ENCODE measurements around the gene OR5AU1. TPM values are rescaled to one million over a fixed set of nuclear protein-coding genes. Genes with fewer than 3 reads are reported as not detected.

The OR5AU1 gene
- total RNA-seq, 1 donor from 2014 or later: not detected

GRCh38 chr14:21200752-21201461 lies 45.0 kb upstream of the OR5AU1 start:
- Histone ChIP-seq H4K20me1 (ENCODE audit: insufficient read depth, low read length) (peaks cover 63% of the 10 kb centered on the region), H3K27me3 (ENCODE audit: insufficient read depth, low read length) (no peaks in the 10 kb centered on the region), H2AFZ (ENCODE audit: low read depth, low read length) (no peak overlapping the region), H3K27ac (ENCODE audit: low read depth, low read length) (no peak overlapping the region), H3K36me3 (ENCODE audit: insufficient read depth, low read length) (peaks cover 31% of the 10 kb centered on the region), H3K9me3 (ENCODE audit: insufficient read depth, low read depth, low read length) (no peaks in the 10 kb centered on the region), H3K4me3 (ENCODE audit: insufficient read depth, low read depth, low read length) (no peak overlapping the region), H3K4me2 (ENCODE audit: low read length) (no peak overlapping the region), H3K79me2 (ENCODE audit: insufficient read depth, low read length) (no peaks in the 10 kb centered on the region), H3K4me1 (ENCODE audit: insufficient read depth, low read length) (no peaks in the 10 kb centered on the region), H3K9ac (ENCODE audit: low read length) (no peak overlapping the region)
- DNase-seq (ENCODE audit: low read depth) (no peak), FAIRE-seq (no peak)
- H3K4me3 Mint-ChIP-seq (ENCODE audit: unreplicated experiment): no peak overlapping the region
- no peaks in the 10 kb centered on the region for H3K9me3 Mint-ChIP-seq (ENCODE audit: unreplicated experiment)
- H3K4me1 Mint-ChIP-seq (ENCODE audit: low read depth, unreplicated experiment): peaks cover 12% of the 10 kb centered on the region
- peaks cover 30% of the 10 kb centered on the region for H3K36me3 Mint-ChIP-seq (ENCODE audit: low read depth, unreplicated experiment)
- TF ChIP-seq CTCF (IDR thresholded peaks at IDR 0.05; ENCODE audit: insufficient read depth, low read depth, low read length): no peak
- TF ChIP-seq EZH2 (IDR thresholded peaks at IDR 0.05; ENCODE audit: insufficient read depth, low read length): no peak
- H3K27ac Mint-ChIP-seq (ENCODE audit: unreplicated experiment): no peak overlapping the region
- no peaks in the 10 kb centered on the region for H3K27me3 Mint-ChIP-seq (ENCODE audit: low read depth, unreplicated experiment)

GRCh38 chr14:21199611-21200560 lies 44.0 kb upstream of the OR5AU1 start:
- H3K36me3 Mint-ChIP-seq (ENCODE audit: low read depth, unreplicated experiment): peaks cover 25% of the 10 kb centered on the region
- Histone ChIP-seq H2AFZ (ENCODE audit: low read depth, low read length) (no peak overlapping the region), H3K27ac (ENCODE audit: low read depth, low read length) (no peak overlapping the region), H3K4me2 (ENCODE audit: low read length) (no peak overlapping the region), H4K20me1 (ENCODE audit: insufficient read depth, low read length) (peaks cover 53% of the 10 kb centered on the region), H3K27me3 (ENCODE audit: insufficient read depth, low read length) (no peaks in the 10 kb centered on the region), H3K4me1 (ENCODE audit: insufficient read depth, low read length) (no peaks in the 10 kb centered on the region), H3K79me2 (ENCODE audit: insufficient read depth, low read length) (no peaks in the 10 kb centered on the region), H3K4me3 (ENCODE audit: insufficient read depth, low read depth, low read length) (no peak overlapping the region), H3K9me3 (ENCODE audit: insufficient read depth, low read depth, low read length) (no peaks in the 10 kb centered on the region), H3K36me3 (ENCODE audit: insufficient read depth, low read length) (peaks cover 23% of the 10 kb centered on the region), H3K9ac (ENCODE audit: low read length) (no peak overlapping the region)
- no peak for TF ChIP-seq CTCF (IDR thresholded peaks at IDR 0.05; ENCODE audit: insufficient read depth, low read depth, low read length)
- TF ChIP-seq EZH2 (IDR thresholded peaks at IDR 0.05; ENCODE audit: insufficient read depth, low read length): no peak
- H3K9me3 Mint-ChIP-seq (ENCODE audit: unreplicated experiment): no peaks in the 10 kb centered on the region
- H3K4me3 Mint-ChIP-seq (ENCODE audit: unreplicated experiment): no peak overlapping the region
- FAIRE-seq (no peak), DNase-seq (ENCODE audit: low read depth) (no peak)
- peaks cover 11% of the 10 kb centered on the region for H3K4me1 Mint-ChIP-seq (ENCODE audit: low read depth, unreplicated experiment)
- no peaks in the 10 kb centered on the region for H3K27me3 Mint-ChIP-seq (ENCODE audit: low read depth, unreplicated experiment)
- no peak overlapping the region for H3K27ac Mint-ChIP-seq (ENCODE audit: unreplicated experiment)

Data from astrocyte (in vitro differentiated cells and primary cell).